Measurements from ENCODE around the gene ST14.
"Not testable (repeated sequence)": the region's sequence is repeated elsewhere in the genome, so short reads cannot be mapped to it uniquely, and the experiment has no call there.

The ST14 gene

GRCh38 chr11:130233888-130234287 lies 74.3 kb downstream of the ST14 start:
- DNase-seq (ENCODE audit: low read depth) = not testable (repeated sequence)

- DNase-seq (ENCODE audit: low read depth) = no peak
Measured at GRCh38 chr11:130234315-130234714, 74.7 kb downstream of the ST14 start.

- no peak for DNase-seq (ENCODE audit: low read depth)
Measured at GRCh38 chr11:130237282-130238006, 77.9 kb downstream of the ST14 start.

DNA sequence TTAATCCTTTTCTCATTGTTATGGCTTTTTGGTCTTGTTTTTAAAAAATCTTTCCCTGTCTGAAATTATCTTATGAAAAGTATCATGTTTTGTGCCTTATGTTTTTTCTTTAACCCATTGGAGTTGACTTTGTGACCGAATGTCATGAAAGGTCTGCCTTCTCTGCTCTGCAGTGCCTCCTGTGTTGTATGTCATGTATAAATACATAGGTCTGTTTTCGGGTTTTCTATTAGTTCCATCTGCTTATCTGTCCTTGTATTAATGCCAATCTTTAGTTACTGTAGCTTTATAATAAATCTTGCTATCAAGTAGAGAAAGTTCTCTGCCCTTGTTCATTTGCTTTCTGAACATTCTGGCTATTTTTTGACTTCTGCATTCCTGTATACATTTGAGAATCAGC lies 82.1 kb downstream of the ST14 start:
- DNase-seq (ENCODE audit: low read depth) = no peak

DNA sequence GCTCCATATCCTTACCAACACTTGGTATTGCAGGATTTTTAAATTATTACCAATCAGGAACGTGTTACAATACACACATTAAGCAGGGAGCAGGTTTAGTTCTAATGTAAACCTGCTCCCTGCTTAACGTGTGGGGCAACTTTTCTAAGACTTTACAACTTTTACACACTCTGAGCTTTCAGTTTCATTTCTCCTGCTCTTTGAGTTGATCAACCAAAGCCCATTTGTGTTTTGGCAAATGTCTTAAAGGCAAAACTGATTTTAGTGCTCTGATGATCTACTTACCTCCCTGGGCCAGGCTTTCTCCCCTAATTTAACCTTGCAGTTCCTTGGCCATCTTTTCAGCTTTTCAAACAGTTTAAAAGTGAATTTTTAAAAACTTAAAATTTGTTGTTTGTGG lies 84.2 kb downstream of the ST14 start:
- no peak for DNase-seq (ENCODE audit: low read depth)

- no peak for DNase-seq (ENCODE audit: low read depth)
Measured at GRCh38 chr11:130244848-130245247, 85.3 kb downstream of the ST14 start.

DNA sequence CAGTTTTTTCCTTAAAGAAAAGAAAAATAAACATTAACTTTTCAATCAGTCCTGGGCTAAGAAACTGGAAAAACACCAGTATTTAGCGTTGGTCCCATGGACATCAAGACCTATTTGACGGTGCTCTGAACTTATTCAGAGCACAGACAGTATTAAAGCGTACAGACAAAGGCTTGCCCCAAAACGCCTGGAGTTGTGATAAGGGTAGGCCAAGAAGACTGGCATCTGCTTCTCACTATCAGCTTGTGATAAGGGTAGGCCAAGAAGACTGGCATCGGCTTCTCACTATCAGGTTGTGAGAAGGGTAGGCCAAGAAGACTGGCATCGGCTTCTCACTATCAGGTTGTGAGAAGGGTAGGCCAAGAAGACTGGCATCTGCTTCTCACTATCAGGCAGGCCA lies 85.8 kb downstream of the ST14 start:
- not testable (repeated sequence) for DNase-seq (ENCODE audit: low read depth)

GRCh38 chr11:130246270-130246669 lies 86.7 kb downstream of the ST14 start:
- no peak for DNase-seq (ENCODE audit: low read depth)

GRCh38 chr11:130246738-130247137 lies 87.2 kb downstream of the ST14 start:
- DNase-seq (ENCODE audit: low read depth) = no peak

DNA sequence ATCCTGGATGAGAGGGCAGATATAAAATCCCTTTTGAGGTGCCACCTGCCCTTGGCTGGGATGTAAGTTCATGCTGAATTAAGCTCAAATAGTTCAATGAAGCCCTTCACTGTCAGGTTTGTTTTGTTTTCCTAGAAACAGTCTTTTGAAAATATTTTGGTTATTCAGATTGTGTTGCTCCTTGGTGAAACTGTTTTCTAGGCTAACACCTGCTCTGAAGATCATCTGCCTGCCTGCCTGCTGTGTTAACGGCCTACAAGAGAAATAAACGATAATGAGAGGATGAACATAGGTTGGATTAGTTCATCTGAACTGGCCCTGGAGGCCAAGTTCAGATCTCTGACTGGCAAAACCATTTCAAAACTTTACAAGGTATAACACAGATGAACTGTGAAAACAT lies 87.7 kb downstream of the ST14 start:
- DNase-seq (ENCODE audit: low read depth) = no peak

DNA sequence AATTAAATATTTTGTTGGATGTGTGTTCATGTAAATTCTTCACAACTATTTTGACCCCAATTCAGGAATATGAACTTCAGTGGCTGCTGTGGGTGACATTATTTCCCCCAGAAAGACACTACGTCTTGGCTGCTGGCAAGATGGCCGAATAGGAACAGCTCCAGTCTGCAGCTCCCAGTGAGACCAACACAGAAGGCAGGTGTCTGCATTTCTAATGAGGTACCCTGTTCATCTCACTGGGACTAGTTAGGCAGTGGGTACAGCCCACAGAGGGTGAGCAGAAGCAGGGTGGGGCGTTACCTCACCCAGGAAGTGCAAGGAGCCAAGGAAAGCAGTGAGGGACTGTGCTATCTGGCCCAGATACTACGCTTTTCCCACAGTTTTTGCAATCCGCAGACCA lies 89.8 kb downstream of the ST14 start:
- DNase-seq (ENCODE audit: low read depth) = no peak

GRCh38 chr11:130249929-130250328 lies 90.3 kb downstream of the ST14 start:
- DNase-seq (ENCODE audit: low read depth) = not testable (repeated sequence)

GRCh38 chr11:130251763-130252162 lies 92.2 kb downstream of the ST14 start:
- DNase-seq (ENCODE audit: low read depth) = not testable (repeated sequence)
